SU-DHL-6 (cell line): ENCODE measurements around the gene SLC30A5.
"Not testable (repeated sequence)": the region's sequence is repeated elsewhere in the genome, so short reads cannot be mapped to it uniquely, and the experiment has no call there.

Experiments used
- CTCF ChIP-seq: fragments of 200-600 bp; sonication (generic); IDR thresholded peaks from one replicate; pipeline ENCODE4 v1.5.1; 2017; ENCODE audit warnings: antibody characterized with exemption, mild to moderate bottlenecking, low read length, moderate library complexity; ENCODE audit not compliant: insufficient read depth, poor library complexity, severe bottlenecking
- EZH2phosphoT487 ChIP-seq: fragments of 200-600 bp; sonication (generic), shearing (Covaris generic); conservative IDR thresholded peaks from 2 replicates; pipeline ENCODE4 v1.6.1; 2018; ENCODE audit warnings: mild to moderate bottlenecking, antibody characterized with exemption, low read length, moderate library complexity, mixed read lengths

- TF ChIP-seq CTCF, EZH2phosphoT487: not testable (repeated sequence)
Observed at GRCh38 chr5:69148576-69148975, 54.8 kb downstream of the SLC30A5 start.
